Measurements from ENCODE around the gene CHRM4. TPM values are rescaled to one million over a fixed set of nuclear protein-coding genes. Genes with fewer than 3 reads are reported as not detected.

Gene CHRM4
- total RNA-seq, 3 donors from 2014 or later (not counting 1 experiment from before 2014, with no cell fraction given) = 2.2 to 6.5 (median 3.7) TPM

GRCh38 chr11:46421257-46421880, 29.8 kb upstream of the CHRM4 start:
- Mint-ChIP-seq H3K4me3 (no peak overlapping the region), H3K27ac (no peak overlapping the region), H3K36me3 (peaks cover 14% of the 10 kb centered on the region), H3K27me3 (ENCODE audit: low read depth in 2 of 2) (no peaks in the 10 kb centered on the region), H3K4me1 (peaks cover 0 to 5% of the 10 kb centered on the region in 2 donors), H3K9me3 (no peaks in the 10 kb centered on the region)
- intact Hi-C loops (cut with micrococcal nuclease) = no loop called here
- ATAC-seq (no peak), DNase-seq (no peak)
- Histone ChIP-seq H3K36me3 (ENCODE audit: control insufficient read depth, insufficient read depth, low read length) (peaks cover 26% of the 10 kb centered on the region), H3K27ac (ENCODE audit: low read length) (no peak overlapping the region), H3K27me3 (ENCODE audit: control insufficient read depth, insufficient read depth, low read length) (no peaks in the 10 kb centered on the region), H3K4me1 (ENCODE audit: control insufficient read depth, insufficient read depth, low read length) (no peaks in the 10 kb centered on the region), H3K9me3 (ENCODE audit: control insufficient read depth, insufficient read depth, low read length) (no peaks in the 10 kb centered on the region), H3K4me3 (ENCODE audit: low read length) (no peak overlapping the region)
- 97% methylated on average over 8 of the region's 8 CpGs for WGBS (ENCODE audit: insufficient coverage)
- TF ChIP-seq, protein P1, sequence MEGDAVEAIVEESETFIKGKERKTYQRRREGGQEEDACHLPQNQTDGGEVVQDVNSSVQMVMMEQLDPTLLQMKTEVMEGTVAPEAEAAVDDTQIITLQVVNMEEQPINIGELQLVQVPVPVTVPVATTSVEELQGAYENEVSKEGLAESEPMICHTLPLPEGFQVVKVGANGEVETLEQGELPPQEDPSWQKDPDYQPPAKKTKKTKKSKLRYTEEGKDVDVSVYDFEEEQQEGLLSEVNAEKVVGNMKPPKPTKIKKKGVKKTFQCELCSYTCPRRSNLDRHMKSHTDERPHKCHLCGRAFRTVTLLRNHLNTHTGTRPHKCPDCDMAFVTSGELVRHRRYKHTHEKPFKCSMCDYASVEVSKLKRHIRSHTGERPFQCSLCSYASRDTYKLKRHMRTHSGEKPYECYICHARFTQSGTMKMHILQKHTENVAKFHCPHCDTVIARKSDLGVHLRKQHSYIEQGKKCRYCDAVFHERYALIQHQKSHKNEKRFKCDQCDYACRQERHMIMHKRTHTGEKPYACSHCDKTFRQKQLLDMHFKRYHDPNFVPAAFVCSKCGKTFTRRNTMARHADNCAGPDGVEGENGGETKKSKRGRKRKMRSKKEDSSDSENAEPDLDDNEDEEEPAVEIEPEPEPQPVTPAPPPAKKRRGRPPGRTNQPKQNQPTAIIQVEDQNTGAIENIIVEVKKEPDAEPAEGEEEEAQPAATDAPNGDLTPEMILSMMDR (IDR thresholded peaks at IDR 0.05) = no peak

DNA sequence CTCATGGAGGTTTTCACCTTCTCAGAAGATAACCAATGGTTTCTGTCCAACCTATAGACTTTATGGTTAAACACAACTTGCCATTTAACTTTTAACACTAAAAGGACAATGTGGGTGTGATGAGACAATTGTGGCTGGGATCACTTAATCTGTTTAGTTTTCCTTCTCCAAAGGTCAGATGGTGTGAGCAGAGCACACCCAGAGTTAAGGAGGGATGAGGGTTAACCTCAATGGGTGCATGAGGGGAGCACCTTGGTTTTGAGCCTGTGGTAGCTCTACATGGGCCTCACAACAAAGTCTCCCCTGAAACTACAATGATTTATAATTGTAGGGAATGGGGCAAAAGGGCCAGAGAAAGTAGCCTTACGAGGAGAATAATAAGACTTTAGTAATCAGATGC, 28.9 kb upstream of the CHRM4 start:
- Mint-ChIP-seq H3K4me1 (peaks cover 0 to 5% of the 10 kb centered on the region in 2 donors), H3K4me3 (no peak overlapping the region), H3K9me3 (no peaks in the 10 kb centered on the region), H3K36me3 (peaks cover 20% of the 10 kb centered on the region), H3K27ac (no peak overlapping the region), H3K27me3 (ENCODE audit: low read depth in 2 of 2) (no peaks in the 10 kb centered on the region)
- Histone ChIP-seq H3K9me3 (ENCODE audit: control insufficient read depth, insufficient read depth, low read length) (no peaks in the 10 kb centered on the region), H3K27ac (ENCODE audit: low read length) (no peak overlapping the region), H3K4me3 (ENCODE audit: low read length) (no peak overlapping the region), H3K27me3 (ENCODE audit: control insufficient read depth, insufficient read depth, low read length) (no peaks in the 10 kb centered on the region), H3K36me3 (ENCODE audit: control insufficient read depth, insufficient read depth, low read length) (peaks cover 33% of the 10 kb centered on the region), H3K4me1 (ENCODE audit: control insufficient read depth, insufficient read depth, low read length) (no peaks in the 10 kb centered on the region)
- DNase-seq (no peak), ATAC-seq (no peak)
- intact Hi-C loops (cut with micrococcal nuclease) = no loop called here
- TF ChIP-seq, protein P1 (IDR thresholded peaks at IDR 0.05) = no peak
- 100% methylated on average over 1 of the region's 1 CpG for WGBS (ENCODE audit: insufficient coverage)

DNA sequence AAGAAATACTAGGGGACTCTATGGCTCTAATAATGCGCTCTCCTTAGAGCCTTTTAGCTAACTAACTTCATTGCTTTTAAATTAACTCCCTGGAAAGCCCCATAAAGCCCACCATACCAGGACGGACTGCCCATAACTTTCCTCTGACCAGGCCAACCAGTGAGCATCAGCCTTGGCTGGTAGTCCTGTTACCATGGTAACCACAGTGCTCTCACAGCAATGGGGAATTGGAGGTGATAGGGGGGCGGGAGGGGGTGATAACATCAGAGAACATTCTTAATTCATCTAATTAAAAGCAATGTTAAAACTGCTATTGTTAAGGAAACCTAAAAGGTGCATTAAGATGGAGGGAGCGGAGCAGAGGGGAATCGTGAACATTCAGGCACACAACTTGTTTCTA, 27.2 kb upstream of the CHRM4 start:
- no peak overlapping the region for H3K4me3 ChIP-seq (ENCODE audit: low read length)
- H3K27ac ChIP-seq (ENCODE audit: low read length) = no peak overlapping the region
- peaks cover 45% of the 10 kb centered on the region for H3K36me3 ChIP-seq (ENCODE audit: control insufficient read depth, insufficient read depth, low read length)
- Mint-ChIP-seq H3K9me3 (no peaks in the 10 kb centered on the region), H3K36me3 (peaks cover 23% of the 10 kb centered on the region), H3K27ac (no peak overlapping the region), H3K27me3 (ENCODE audit: low read depth in 2 of 2) (no peaks in the 10 kb centered on the region), H3K4me1 (peaks cover 0 to 5% of the 10 kb centered on the region in 2 donors), H3K4me3 (no peak overlapping the region)
- H3K27me3 ChIP-seq (ENCODE audit: control insufficient read depth, insufficient read depth, low read length) = no peaks in the 10 kb centered on the region
- TF ChIP-seq, protein P1 (IDR thresholded peaks at IDR 0.05) = no peak
- no peaks in the 10 kb centered on the region for H3K9me3 ChIP-seq (ENCODE audit: control insufficient read depth, insufficient read depth, low read length)
- H3K4me1 ChIP-seq (ENCODE audit: control insufficient read depth, insufficient read depth, low read length) = no peaks in the 10 kb centered on the region
- ATAC-seq (no peak), DNase-seq (no peak)
- WGBS (ENCODE audit: insufficient coverage) = 97% methylated on average over 4 of the region's 5 CpGs
- intact Hi-C loops (cut with micrococcal nuclease) = no loop called here

GRCh38 chr11:46417711-46418110, 26.1 kb upstream of the CHRM4 start:
- H3K27me3 ChIP-seq (ENCODE audit: control insufficient read depth, insufficient read depth, low read length) = no peaks in the 10 kb centered on the region
- ATAC-seq (no peak), DNase-seq (no peak)
- no peak overlapping the region for H3K27ac Mint-ChIP-seq
- no peak overlapping the region for H3K27ac ChIP-seq (ENCODE audit: low read length)
- H3K4me3 Mint-ChIP-seq = no peak overlapping the region
- peaks cover 23% of the 10 kb centered on the region for H3K36me3 Mint-ChIP-seq
- TF ChIP-seq, protein P1 (IDR thresholded peaks at IDR 0.05) = no peak
- WGBS (ENCODE audit: insufficient coverage) = 98% methylated on average over 7 of the region's 7 CpGs
- no peaks in the 10 kb centered on the region for H3K9me3 ChIP-seq (ENCODE audit: control insufficient read depth, insufficient read depth, low read length)
- intact Hi-C loops (cut with micrococcal nuclease) = no loop called here
- peaks cover 0 to 5% of the 10 kb centered on the region in 2 donors for H3K4me1 Mint-ChIP-seq
- no peaks in the 10 kb centered on the region for H3K4me1 ChIP-seq (ENCODE audit: control insufficient read depth, insufficient read depth, low read length)
- peaks cover 47% of the 10 kb centered on the region for H3K36me3 ChIP-seq (ENCODE audit: control insufficient read depth, insufficient read depth, low read length)
- no peaks in the 10 kb centered on the region for H3K9me3 Mint-ChIP-seq
- no peaks in the 10 kb centered on the region for H3K27me3 Mint-ChIP-seq (ENCODE audit: low read depth in 2 of 2)
- no peak overlapping the region for H3K4me3 ChIP-seq (ENCODE audit: low read length)
